ENCODE results near the gene MARCHF9.

The MARCHF9 gene

GRCh38 chr12:57752668-57753000 lies 2.3 kb upstream of the MARCHF9 start:
- TF ChIP-seq CTCF (IDR thresholded peaks at IDR 0.05) = no peak

GRCh38 chr12:57753756-57754337 lies 1.1 kb upstream of the MARCHF9 start:
- TF ChIP-seq CTCF (IDR thresholded peaks at IDR 0.05) = no peak

- no peak for TF ChIP-seq CTCF (IDR thresholded peaks at IDR 0.05)
Observed at GRCh38 chr12:57755194-57755453, 221 bp downstream of the MARCHF9 start.

GRCh38 chr12:57755454-57756372 lies 810 bp downstream of the MARCHF9 start:
- no peak for TF ChIP-seq CTCF (IDR thresholded peaks at IDR 0.05)

- peak; percentile 42; the same call in 1 of the 2 replicates for TF ChIP-seq CTCF (IDR thresholded peaks at IDR 0.05)
Observed at GRCh38 chr12:57756406-57757341, 1.8 kb downstream of the MARCHF9 start.

- no peak for TF ChIP-seq CTCF (IDR thresholded peaks at IDR 0.05)
Observed at GRCh38 chr12:57757771-57758170, 2.9 kb downstream of the MARCHF9 start.

GRCh38 chr12:57758552-57759359 lies 3.9 kb downstream of the MARCHF9 start:
- no peak for TF ChIP-seq CTCF (IDR thresholded peaks at IDR 0.05)

Measured in LNCAP (cell line).